ENCODE results near the gene GALC.

GRCh38 chr14:88032373-88032772 lies 39.4 kb upstream of the GALC start:
- TF ChIP-seq, protein P1, sequence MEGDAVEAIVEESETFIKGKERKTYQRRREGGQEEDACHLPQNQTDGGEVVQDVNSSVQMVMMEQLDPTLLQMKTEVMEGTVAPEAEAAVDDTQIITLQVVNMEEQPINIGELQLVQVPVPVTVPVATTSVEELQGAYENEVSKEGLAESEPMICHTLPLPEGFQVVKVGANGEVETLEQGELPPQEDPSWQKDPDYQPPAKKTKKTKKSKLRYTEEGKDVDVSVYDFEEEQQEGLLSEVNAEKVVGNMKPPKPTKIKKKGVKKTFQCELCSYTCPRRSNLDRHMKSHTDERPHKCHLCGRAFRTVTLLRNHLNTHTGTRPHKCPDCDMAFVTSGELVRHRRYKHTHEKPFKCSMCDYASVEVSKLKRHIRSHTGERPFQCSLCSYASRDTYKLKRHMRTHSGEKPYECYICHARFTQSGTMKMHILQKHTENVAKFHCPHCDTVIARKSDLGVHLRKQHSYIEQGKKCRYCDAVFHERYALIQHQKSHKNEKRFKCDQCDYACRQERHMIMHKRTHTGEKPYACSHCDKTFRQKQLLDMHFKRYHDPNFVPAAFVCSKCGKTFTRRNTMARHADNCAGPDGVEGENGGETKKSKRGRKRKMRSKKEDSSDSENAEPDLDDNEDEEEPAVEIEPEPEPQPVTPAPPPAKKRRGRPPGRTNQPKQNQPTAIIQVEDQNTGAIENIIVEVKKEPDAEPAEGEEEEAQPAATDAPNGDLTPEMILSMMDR (IDR thresholded peaks at IDR 0.05; ENCODE audit: extremely low read depth in 1 of 2, insufficient read depth in 1 of 2, low read depth in 1 of 2, low read length in 2 of 2) = no peak
- TF ChIP-seq POLR2AphosphoS5 (IDR thresholded peaks at IDR 0.05; ENCODE audit: insufficient read depth, low read depth, low read length) (no peak), POLR2A (IDR thresholded peaks at IDR 0.05; ENCODE audit: low read depth, low read length) (no peak), EZH2 (IDR thresholded peaks at IDR 0.05; ENCODE audit: borderline replicate concordance, low read depth, low read length, severe bottlenecking) (no peak)

All from endothelial cell of umbilical vein (primary cell).